ENCODE data around the gene G2E3.

GRCh38 chr14:30632730-30633129 lies 73.8 kb downstream of the G2E3 start:
- TF ChIP-seq CTCF (IDR thresholded peaks at IDR 0.05): no peak
- TF ChIP-seq POLR2AphosphoS5 (IDR thresholded peaks at IDR 0.05): no peak

Measured in gastroesophageal sphincter (tissue), 3 donors.